KG1 (cell line): ENCODE data around the gene RAB37.
A peak's percentile ranks its signal among the peaks of the same experiment; 100 is the strongest.

ENCODE experiments used
- DNase-seq: peaks from one replicate; lab custom pipeline; 2025; lab: John Stamatoyannopoulos, UW

The RAB37 gene

GRCh38 chr17:74744714-74745547 is 7.9 kb downstream of the RAB37 start:
- peak; percentile 54 for DNase-seq

- DNase-seq: no peak
Observed at GRCh38 chr17:74745548-74746177, 8.6 kb downstream of the RAB37 start.

- DNase-seq: no peak
Observed at GRCh38 chr17:74746376-74746775, 9.3 kb downstream of the RAB37 start.

GRCh38 chr17:74746922-74747321 is 9.9 kb downstream of the RAB37 start:
- no peak for DNase-seq

GRCh38 chr17:74748279-74748528 is 11.1 kb downstream of the RAB37 start:
- DNase-seq: no peak

GRCh38 chr17:74748529-74749278 is 11.6 kb downstream of the RAB37 start, which contains the start of gene NHERF1:
Gene NHERF1, plus strand, starts transcription at chr17:74748628. Its CDS starts 219 bp downstream, at chr17:74748847.
- peak; percentile 97 for DNase-seq

- DNase-seq: no peak
Observed at GRCh38 chr17:74749279-74750038, 12.4 kb downstream of the RAB37 start.

GRCh38 chr17:74750039-74750326 is 12.9 kb downstream of the RAB37 start:
- DNase-seq: no peak

GRCh38 chr17:74750327-74751069 is 13.4 kb downstream of the RAB37 start:
- DNase-seq: no peak

- no peak for DNase-seq
Observed at GRCh38 chr17:74752415-74752814, 15.4 kb downstream of the RAB37 start.

- DNase-seq: no peak
Observed at GRCh38 chr17:74752822-74753401, 15.9 kb downstream of the RAB37 start.

GRCh38 chr17:74754832-74755231 is 17.8 kb downstream of the RAB37 start:
- DNase-seq: no peak

GRCh38 chr17:74755533-74755932 is 18.5 kb downstream of the RAB37 start:
- DNase-seq: no peak

GRCh38 chr17:74756891-74757290 is 19.8 kb downstream of the RAB37 start:
- no peak for DNase-seq

GRCh38 chr17:74757502-74757901 is 20.4 kb downstream of the RAB37 start:
- no peak for DNase-seq

- no peak for DNase-seq
Observed at GRCh38 chr17:74757931-74758847, 21.1 kb downstream of the RAB37 start.

GRCh38 chr17:74758848-74759168 is 21.8 kb downstream of the RAB37 start:
- no peak for DNase-seq

- peak; percentile 85 for DNase-seq
Observed at GRCh38 chr17:74759243-74759801, 22.3 kb downstream of the RAB37 start.

GRCh38 chr17:74759941-74760340 is 22.9 kb downstream of the RAB37 start:
- no peak for DNase-seq
